Measurements from ENCODE around the gene PLCG2.
"Not testable (repeated sequence)": the region's sequence is repeated elsewhere in the genome, so short reads cannot be mapped to it uniquely, and the experiment has no call there.

The PLCG2 gene

GRCh38 chr16:81778861-81779535 lies at the start of gene PLCG2:
Gene PLCG2, plus strand, starts transcription at chr16:81779291. Its CDS starts 6,699 bp downstream, at chr16:81785990.
- DNase-seq (ENCODE audit: low read depth): peak; percentile 52

DNA sequence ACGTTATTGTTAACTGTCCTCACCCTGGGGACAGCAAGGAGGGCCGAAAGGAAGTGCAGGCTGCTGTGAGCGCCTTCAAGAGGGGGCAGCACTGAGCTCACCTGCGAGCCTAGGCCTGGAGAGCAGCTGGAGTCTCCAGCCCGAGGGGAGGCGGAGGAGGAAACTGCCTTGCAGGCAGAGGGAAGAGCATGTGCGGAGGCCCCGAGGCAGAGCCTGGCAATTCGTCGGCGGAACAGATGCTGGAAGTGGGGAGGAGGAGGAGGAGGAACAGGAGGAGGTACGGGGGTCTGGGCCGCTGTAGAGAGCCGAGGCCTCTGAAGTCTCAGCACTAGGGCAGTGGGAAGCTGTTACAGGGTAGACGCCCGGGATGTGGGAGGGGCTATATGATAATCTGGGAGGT lies 49.6 kb upstream of the PLCG2 start:
- DNase-seq (ENCODE audit: low read depth): no peak

GRCh38 chr16:81730090-81731051 lies 48.7 kb upstream of the PLCG2 start:
- peak; percentile 28 for DNase-seq (ENCODE audit: low read depth)

- DNase-seq (ENCODE audit: low read depth): no peak
Observed at GRCh38 chr16:81731649-81732048, 47.4 kb upstream of the PLCG2 start.

DNA sequence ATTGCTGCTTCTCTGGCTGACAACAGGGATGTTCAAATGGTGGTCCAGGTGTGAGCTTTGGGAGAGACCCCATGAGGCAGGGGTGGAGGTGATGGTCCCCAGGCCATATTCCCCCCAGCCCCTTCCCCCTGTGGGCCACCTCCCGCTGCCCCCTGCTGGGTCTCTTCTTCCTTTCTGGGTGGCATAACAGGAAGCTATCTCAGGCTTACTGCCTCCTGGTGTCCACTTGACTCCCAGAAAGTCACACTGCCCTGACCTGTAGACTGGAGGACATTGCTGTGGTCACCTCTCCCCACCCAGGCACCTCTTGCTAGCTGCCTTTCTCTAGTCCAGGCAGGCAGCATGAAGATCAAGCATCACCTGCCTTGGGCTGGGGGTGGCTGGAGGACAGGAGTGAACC lies 46.4 kb upstream of the PLCG2 start:
- no peak for DNase-seq (ENCODE audit: low read depth)

GRCh38 chr16:81733295-81733694 lies 45.8 kb upstream of the PLCG2 start:
- DNase-seq (ENCODE audit: low read depth): no peak

DNA sequence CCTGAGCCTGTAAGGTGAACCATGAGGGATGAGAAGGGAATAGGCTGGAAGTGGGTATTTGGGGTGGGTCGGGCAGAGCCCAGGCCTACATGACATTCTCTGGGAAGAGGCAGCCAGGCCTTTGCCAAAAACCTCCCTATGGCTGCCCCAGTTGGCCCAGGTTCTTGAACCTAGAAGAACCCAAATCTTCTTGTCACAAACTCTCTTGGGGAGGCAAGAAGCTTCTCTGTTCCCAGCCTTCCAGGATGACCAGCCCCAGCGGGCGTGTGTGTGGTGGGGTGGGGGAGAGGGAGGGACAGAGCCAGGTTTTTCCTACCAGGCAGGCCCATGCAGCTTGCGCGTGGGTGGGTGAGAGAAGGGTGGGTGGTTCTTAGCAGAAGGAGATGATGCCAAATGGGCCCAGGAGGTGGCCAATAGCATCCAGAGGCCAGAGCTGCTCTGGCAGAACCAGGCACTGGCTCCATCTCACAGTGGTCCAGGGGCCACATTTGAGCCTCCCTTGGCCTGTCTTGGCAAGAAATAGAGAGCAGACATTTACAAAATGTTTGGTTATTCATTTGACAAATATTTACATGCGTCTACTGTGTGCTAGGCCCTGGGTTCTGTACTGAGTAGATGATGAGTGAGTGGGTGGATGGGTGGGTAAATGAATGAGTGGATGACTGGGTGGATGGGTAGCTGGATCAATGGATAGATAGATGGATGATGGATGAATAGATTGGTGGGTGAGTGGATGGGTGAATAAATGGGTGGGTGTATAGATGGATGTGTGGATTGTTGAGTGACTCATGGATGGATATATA lies 44.3 kb upstream of the PLCG2 start:
- DNase-seq (ENCODE audit: low read depth): no peak

DNA sequence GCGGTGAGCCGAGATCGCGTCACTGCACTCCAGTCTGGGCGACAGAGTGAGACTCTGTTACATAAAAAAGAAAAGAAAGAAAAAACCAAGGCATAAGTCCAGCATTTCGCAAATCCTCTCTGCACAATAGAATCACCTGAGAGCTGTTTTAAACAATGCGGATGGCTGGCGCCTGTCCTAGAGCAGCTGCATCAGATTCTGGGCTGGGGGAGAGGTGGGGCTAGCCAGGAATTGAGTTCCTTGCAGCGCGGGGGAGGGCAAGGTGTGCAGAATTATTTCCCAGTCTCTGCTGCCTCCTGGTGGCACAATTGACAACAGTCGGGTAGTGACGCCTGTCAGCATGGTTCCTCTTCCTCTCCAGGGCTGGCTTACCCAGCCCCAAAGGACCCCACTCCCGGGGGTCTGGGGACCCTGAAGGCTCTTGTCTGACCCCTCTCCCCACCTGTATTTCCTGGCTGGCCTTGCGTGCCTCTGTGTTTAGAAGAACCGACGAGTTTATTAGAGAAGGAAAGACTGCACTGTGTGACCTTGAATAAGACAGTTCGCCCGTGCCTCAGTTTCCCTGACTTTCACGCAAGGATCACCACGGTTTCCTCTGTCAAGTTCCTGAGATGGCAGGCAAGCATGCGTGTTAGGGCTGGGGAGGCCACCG lies 41.1 kb upstream of the PLCG2 start:
- peak; percentile 74 for DNase-seq (ENCODE audit: low read depth)

DNA sequence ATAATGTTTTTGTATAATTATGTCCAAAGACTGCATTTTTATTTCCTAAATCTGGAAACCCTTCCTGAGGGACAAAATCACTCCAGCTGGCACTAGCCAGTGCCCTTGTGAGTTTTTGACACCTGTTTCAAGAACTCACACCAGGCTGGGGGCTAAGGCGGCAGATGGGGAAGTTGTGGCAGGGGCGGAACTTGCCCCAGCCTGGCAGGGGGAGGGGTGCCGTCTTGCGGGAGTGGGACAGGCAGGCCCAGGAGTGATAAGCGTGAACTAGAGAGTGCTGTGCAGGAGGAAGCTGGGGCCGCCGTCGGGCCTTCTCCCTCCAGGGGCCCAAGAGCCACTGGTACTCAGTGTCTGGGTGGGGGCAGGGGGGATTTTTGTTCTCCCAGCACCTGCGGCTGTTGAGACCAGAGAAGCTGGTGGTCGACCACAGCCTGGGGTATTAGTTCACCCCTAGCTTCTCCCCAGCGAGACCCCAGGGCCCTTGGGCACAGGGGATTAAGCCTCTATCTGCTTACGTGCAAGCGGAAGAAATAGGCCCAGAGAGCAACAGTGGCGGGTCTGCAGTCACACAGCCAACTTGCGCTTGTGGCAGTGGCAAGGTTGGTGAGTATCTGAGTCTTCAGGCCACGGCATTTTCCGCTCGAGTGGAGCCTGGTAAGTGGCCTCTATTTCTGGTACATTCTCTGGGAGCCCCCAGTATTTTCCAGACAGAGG lies 40.2 kb upstream of the PLCG2 start:
- DNase-seq (ENCODE audit: low read depth): no peak

- DNase-seq (ENCODE audit: low read depth): no peak
Observed at GRCh38 chr16:81739503-81739902, 39.6 kb upstream of the PLCG2 start.

GRCh38 chr16:81740169-81740568 lies 38.9 kb upstream of the PLCG2 start:
- DNase-seq (ENCODE audit: low read depth): no peak

DNA sequence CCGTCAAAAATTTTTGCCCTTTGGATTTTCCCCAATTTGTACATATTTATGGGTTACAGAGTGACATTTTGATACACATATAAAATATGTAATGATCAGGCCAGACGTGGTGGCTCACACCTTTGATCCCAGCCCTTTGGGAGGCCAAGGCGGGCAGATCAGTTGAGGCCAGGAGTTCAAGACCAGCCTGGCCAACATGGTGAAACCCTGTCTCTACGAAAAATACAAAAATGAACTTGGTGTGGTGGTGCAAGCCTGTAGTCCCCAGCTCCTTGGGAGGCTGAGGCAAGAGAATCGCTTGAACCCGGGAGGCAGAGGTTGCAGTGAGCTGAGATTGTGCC lies 37.7 kb upstream of the PLCG2 start:
- not testable (repeated sequence) for DNase-seq (ENCODE audit: low read depth)

- no peak for DNase-seq (ENCODE audit: low read depth)
Observed at GRCh38 chr16:81744385-81744784, 34.7 kb upstream of the PLCG2 start.

DNA sequence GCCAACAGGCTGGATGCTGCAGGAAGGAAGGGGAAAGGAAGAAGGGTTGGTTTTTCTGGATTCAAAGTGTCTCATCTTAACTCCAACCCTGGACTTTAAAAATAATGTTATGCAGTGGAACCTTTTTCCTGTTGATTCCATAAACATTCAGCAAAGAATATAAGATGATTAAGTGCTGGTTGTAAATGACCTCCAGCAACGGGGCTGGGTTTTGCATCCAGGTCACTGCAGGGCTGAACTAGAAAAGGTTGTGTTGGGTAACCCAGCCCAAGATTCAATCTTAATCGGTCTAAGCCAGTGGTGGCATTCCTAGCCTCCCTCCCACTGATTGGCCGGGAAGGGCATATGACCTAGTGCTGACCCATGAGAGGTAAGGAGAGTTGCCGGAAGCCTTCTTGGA lies 34.2 kb upstream of the PLCG2 start:
- no peak for DNase-seq (ENCODE audit: low read depth)

DNA sequence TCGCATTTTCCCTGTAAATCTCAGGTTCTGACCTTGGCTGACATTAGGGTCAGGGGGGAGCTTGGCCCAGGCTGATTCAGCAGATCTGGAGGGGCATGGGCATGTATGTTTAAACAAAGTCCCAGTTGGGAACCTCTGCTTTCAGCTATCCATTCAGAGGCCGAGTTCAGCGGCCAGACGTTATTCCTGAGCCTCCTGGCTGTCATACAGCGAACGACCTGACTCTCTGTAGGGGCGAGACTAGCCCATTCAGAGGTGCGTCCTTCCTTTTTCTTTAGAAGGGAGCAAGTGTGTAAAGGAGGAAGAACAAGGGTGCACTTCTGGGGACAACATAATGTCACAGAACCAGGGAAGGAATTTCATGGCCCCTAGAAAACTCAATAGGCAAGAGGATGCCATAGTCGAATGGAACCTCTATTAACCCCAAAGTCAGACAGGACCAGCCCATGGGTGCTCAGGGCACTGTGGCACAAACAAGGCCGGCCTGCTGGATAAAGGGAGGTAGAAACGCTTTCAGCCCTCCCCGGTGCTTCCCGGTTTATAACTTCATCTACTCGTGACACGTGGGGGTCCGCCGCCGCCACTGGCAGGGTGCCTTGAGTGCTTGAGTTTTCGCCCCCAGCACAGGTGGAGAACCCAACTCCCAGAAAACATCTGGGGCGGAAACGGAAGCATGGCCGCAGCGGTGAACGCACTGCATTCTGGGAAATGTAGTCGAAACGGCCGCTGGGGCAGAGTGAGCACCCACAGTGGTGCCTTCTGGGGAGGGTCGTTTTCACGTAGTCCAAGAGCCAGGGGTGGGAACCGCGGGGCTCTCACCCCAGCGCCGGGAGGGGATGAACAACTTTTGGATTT lies 33.2 kb upstream of the PLCG2 start:
- peak; percentile 61 for DNase-seq (ENCODE audit: low read depth)

- no peak for DNase-seq (ENCODE audit: low read depth)
Observed at GRCh38 chr16:81746566-81746965, 32.5 kb upstream of the PLCG2 start.

- DNase-seq (ENCODE audit: low read depth): no peak
Observed at GRCh38 chr16:81748476-81749198, 30.5 kb upstream of the PLCG2 start.

DNA sequence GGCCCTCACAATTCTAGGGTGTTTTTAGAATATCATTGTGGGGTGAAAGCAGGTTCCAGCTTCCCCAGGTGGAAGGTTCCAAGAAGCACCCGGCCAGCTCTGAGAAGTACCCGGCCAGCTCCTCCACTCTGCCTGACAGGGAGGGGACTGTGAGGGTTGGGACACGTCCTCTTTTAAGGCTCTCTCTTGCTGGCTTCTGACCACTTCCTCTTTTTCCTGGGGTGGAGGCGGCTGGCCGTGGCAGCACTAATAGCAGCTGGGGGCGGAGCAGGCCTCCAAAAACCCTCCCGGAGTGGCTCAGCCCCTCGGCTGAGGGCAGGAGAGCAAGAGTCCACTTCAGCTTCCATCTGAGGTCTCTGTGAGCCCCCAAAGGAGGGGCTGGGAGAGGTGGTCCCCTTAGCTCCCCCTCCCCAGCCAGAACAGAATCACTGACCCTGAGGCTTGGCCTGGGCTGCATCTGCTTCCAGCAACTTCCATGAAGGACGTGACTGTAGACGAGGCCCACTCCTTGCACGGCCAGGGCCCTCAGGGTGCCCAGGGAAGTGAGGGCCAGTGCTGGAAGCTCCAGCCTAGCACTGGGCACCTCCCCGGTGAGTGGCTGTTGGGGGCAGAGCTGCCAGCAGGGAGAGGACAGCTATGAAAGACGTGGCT lies 26.7 kb upstream of the PLCG2 start:
- DNase-seq (ENCODE audit: low read depth): no peak

- DNase-seq (ENCODE audit: low read depth): no peak
Observed at GRCh38 chr16:81752876-81753227, 26.2 kb upstream of the PLCG2 start.
